A673 (cell line): ENCODE measurements around the gene LCMT1.

Experiments
- CTCF ChIP-seq: fragments of 300-800, 200-600 bp; sonication (generic); conservative IDR thresholded peaks from 2 replicates; pipeline ENCODE4 v1.5.1; 2017; ENCODE audit warnings: low read depth, mild to moderate bottlenecking, antibody characterized with exemption, low read length, moderate library complexity, mixed read lengths
- EZH2 ChIP-seq: fragments of 200-600 bp; sonication (generic); IDR thresholded peaks from 2 replicates; pipeline ENCODE4 v1.6.1; 2017; ENCODE audit warnings: borderline replicate concordance, low read depth, mild to moderate bottlenecking, mixed read lengths, antibody characterized with exemption, low read length; ENCODE audit not compliant: poor library complexity, severe bottlenecking

GRCh38 chr16:25095636-25096035 is 15.9 kb upstream of the LCMT1 start:
- TF ChIP-seq CTCF (no peak), EZH2 (no peak)
